T-cell (primary cell): ENCODE results near the gene PHF12. TPM values are rescaled to one million over a fixed set of nuclear protein-coding genes. Genes with fewer than 3 reads are reported as not detected.

Experiments
- ATAC-seq, 4 experiments: fragments of 200-7000 bp in 3 of 4; fragments of 150-1000 bp in 1 of 4; cut with Tn5 transposase; replicated peaks in 1 of 4; 1 replicate in 3 of 4; 2 replicates in 1 of 4; pipeline ENCODE4 v1.10.0; 2021; ENCODE audit warnings: moderate library complexity in 3 of 4, mild to moderate bottlenecking in 2 of 4, moderate number of reproducible peaks in 1 of 4
- CTCF ChIA-PET, 2 donors: fragments of 300-600 bp; sonication (Branson Sonifier 250); formaldehyde crosslinking; loops; one replicate each; lab custom pipeline; 2022; ENCODE audit warnings: antibody characterized with exemption in 2 of 2; lab: Charles Lee
- POLR2A ChIA-PET, 2 donors: fragments of 300-600 bp; sonication (Branson Sonifier 250); formaldehyde crosslinking; loops; one replicate each; lab custom pipeline; 2022; ENCODE audit warnings: antibody characterized with exemption in 2 of 2; lab: Charles Lee
- DNase-seq, 35 experiments: peaks; one replicate each; pipeline versions ENCODE4 v3.0.0 to v3.0.0-alpha.2; 2013 to 2023
- H3K27ac ChIP-seq: one replicate; pipeline ENCODE4 v1.5.1; 2013; ENCODE audit warnings: low read length
- H3K27me3 ChIP-seq, 2 experiments: replicated peaks in 1 of 2; 1 replicate in 1 of 2; 2 replicates in 1 of 2; pipeline versions ENCODE4 v1.6.1 to v1.7.0; 2013; ENCODE audit warnings: low read length in 1 of 2, mixed read lengths in 1 of 2; ENCODE audit not compliant: control insufficient read depth in 2 of 2, insufficient read depth in 2 of 2; ENCODE audit errors: extremely low read depth in 1 of 2
- H3K36me3 ChIP-seq, 2 donors: 1 replicate in 1 of 2; 2 replicates in 1 of 2; pipeline versions ENCODE4 v1.6.1 to v1.7.0; 2013; ENCODE audit warnings: low read length in 1 of 2; ENCODE audit not compliant: control insufficient read depth in 2 of 2, insufficient read depth in 1 of 2; ENCODE audit errors: extremely low read depth in 1 of 2
- H3K4me1 ChIP-seq, 2 experiments: 1 replicate in 1 of 2; 2 replicates in 1 of 2; pipeline versions ENCODE4 v1.6.1 to v1.7.0; 2013; ENCODE audit warnings: low read length in 2 of 2, mixed read lengths in 1 of 2; ENCODE audit not compliant: insufficient read depth in 2 of 2, control insufficient read depth in 1 of 2; ENCODE audit errors: extremely low read depth in 1 of 2
- H3K4me3 ChIP-seq, 2 donors: 1 replicate in 1 of 2; 2 replicates in 1 of 2; pipeline versions ENCODE4 v1.5.1 to v1.7.0; 2013; ENCODE audit warnings: mild to moderate bottlenecking in 2 of 2, low read length in 1 of 2, moderate library complexity in 1 of 2; ENCODE audit not compliant: control insufficient read depth in 1 of 2; ENCODE audit errors: extremely low read depth in 1 of 2
- H3K9me3 ChIP-seq: 2 replicates; pipeline ENCODE4 v1.7.0; 2013
- H3K27ac Mint-ChIP-seq, 2 donors: one replicate each; pipeline ENCODE4 v1.8.0; 2020 to 2021; ENCODE audit warnings: mild to moderate bottlenecking in 2 of 2, mixed read lengths in 2 of 2
- H3K27me3 Mint-ChIP-seq, 2 donors: one replicate each; pipeline ENCODE4 v1.8.0; 2021 to 2022; ENCODE audit warnings: mixed read lengths in 2 of 2
- H3K36me3 Mint-ChIP-seq: one replicate; pipeline ENCODE4 v1.8.0; 2021; ENCODE audit warnings: mixed read lengths
- H3K4me1 Mint-ChIP-seq, 3 donors: one replicate each; pipeline ENCODE4 v1.8.0; 2020 to 2022; ENCODE audit warnings: mixed read lengths in 3 of 3, mild to moderate bottlenecking in 1 of 3
- H3K4me3 Mint-ChIP-seq, 3 donors: one replicate each; pipeline ENCODE4 v1.8.0; 2020 to 2022; ENCODE audit warnings: mild to moderate bottlenecking in 3 of 3, mixed read lengths in 3 of 3, moderate library complexity in 3 of 3
- H3K9me3 Mint-ChIP-seq, 3 donors: one replicate each; pipeline ENCODE4 v1.8.0; 2020 to 2022; ENCODE audit warnings: mixed read lengths in 3 of 3
- WGBS: methylation state at CpG from one replicate; pipeline ENCODE4 v1.1.5; 2013; ENCODE audit warnings: missing lambda C conversion rate; ENCODE audit not compliant: insufficient coverage; 5-methylcytosine and 5-hydroxymethylcytosine counted together
- total RNA-seq, 35 experiments: library from RNA in 6 of 35; stranded (reverse) in 6 of 35; fragments of 120-200 nt in 1 of 35; gene quantifications; one replicate each; pipeline versions ENCODE4 v1.2.1 to v1.2.4 and lab custom pipeline; 2013 to 2026

Gene PHF12
- total RNA-seq, 5 donors from 2014 or later (not counting 1 experiment from before 2014, with no cell fraction given), result 121 to 176 (median 123) TPM

DNA sequence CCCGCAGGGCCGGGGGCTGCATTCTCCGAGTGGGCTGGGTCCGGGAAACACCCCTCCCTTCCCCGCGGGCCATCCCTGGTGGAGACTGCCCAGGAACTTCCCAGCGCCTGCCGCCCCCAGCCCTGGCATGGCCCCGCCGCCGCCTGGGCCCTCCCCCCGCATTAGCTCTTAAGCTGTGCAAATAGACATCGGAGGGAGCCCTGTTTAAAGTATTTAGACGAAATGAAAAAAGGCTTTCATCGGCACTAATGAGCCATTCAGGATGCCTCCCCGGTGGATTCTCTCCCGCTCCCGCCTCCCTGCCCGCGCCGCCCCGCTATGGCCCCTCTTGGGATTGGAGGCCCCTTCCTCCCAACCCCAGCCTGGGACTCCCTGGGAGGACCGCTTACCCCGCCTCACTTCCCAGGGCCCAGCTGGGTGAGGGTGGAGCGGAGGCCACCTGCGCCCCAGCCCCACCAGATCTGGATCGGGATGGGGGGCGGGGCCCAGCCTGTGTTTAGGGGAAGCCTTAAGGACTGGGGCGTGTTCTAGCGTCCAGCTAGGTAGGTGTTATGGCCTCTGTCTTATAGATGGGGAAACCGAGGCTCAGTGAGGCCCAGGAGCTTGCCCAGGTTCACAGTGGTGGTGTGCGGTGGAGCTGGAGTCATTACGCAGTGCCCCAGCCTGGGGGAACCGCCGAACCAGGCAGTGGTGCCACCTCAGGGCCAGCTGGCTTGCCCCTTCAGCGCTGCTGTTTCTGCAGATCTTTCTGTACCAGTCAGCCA lies 34.8 kb upstream of the PHF12 start:
- H3K4me3 Mint-ChIP-seq, result no peak overlapping the region
- no peaks in the 10 kb centered on the region for H3K36me3 ChIP-seq
- peaks cover 3% of the 10 kb centered on the region in 2 donors for H3K27me3 Mint-ChIP-seq
- no peak overlapping the region for H3K27ac Mint-ChIP-seq
- peaks cover 0 to 14% of the 10 kb centered on the region in 2 experiments for H3K27me3 ChIP-seq
- ChIA-PET CTCF (no interaction called here), POLR2A (no interaction called here)
- DNase-seq (no peak), ATAC-seq (no peak)
- H3K27ac ChIP-seq, result no peak overlapping the region
- no peaks in the 10 kb centered on the region for H3K9me3 Mint-ChIP-seq
- no peak overlapping the region for H3K4me3 ChIP-seq
- H3K4me1 Mint-ChIP-seq, result peaks cover 18 to 23% (median 19%) of the 10 kb centered on the region in 3 donors
- no peaks in the 10 kb centered on the region for H3K9me3 ChIP-seq
- H3K36me3 Mint-ChIP-seq, result no peaks in the 10 kb centered on the region
- H3K4me1 ChIP-seq, result peaks cover 11 to 30% of the 10 kb centered on the region in 2 experiments
- WGBS, result 66% methylated on average over 31 of the region's 36 CpGs

GRCh38 chr17:28983286-28984230 lies 32.2 kb upstream of the PHF12 start:
- Mint-ChIP-seq H3K9me3 (no peaks in the 10 kb centered on the region), H3K27me3 (peaks cover under 1 to 3% of the 10 kb centered on the region in 2 donors), H3K4me1 (peaks cover 18 to 23% (median 19%) of the 10 kb centered on the region in 3 donors), H3K36me3 (no peaks in the 10 kb centered on the region), H3K27ac (peak overlapping the region; percentile 85 to 95), H3K4me3 (peak overlapping the region in 1 of 3 donors; percentile 62)
- Histone ChIP-seq H3K4me3 (no peak overlapping the region), H3K27me3 (peaks cover 0 to 14% of the 10 kb centered on the region in 2 experiments), H3K36me3 (no peaks in the 10 kb centered on the region), H3K27ac (peak overlapping the region; percentile 89), H3K4me1 (peaks cover 11 to 31% of the 10 kb centered on the region in 2 experiments), H3K9me3 (no peaks in the 10 kb centered on the region)
- ChIA-PET CTCF (interaction anchor here (0.6 to 0.7 kb wide), 2 partner anchors 18 to 104 kb away, joined by 4 to 7 read pairs; no protein-coding TSS in a partner anchor), POLR2A (interaction anchor here in 1 of 2 donors (0.6 to 0.8 kb wide), 2 partner anchors 10 to 130 kb away, joined by 3 read pairs; no protein-coding TSS in a partner anchor)
- DNase-seq (no peak), ATAC-seq (no peak)
- 80% methylated on average over 2 of the region's 7 CpGs for WGBS

DNA sequence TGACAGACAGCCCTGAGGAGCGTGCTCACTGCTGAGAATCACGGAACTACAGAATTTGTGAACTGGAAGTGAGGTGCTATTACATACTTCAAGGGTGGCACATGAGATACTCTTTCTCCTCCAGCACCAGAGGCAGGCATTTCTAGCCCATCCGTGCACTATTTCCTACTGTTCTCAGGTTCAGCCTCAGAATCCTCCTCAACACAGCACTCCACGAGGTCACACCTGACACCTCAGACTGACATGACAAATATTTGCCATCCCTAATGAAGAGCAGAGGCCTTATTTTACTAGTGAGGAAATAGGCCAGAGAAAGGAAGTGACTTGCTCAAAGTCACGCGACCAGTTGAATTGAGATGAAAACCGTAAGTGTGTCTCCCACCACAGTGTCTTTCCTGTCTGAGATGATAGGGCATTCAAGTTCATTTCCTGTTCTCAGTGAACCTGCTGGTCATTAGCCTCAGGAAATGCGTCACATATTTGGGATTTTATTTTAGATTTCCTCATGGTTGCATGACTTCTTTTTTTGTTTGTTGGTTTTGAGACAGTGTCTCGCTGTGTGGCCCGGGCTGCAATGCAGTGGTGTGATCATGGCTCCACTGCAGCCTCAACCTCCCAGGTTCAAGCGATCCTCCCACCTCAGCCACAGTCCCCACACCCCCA lies 30.9 kb upstream of the PHF12 start:
- peak overlapping the region in 1 of 3 donors; percentile 62 for H3K4me3 Mint-ChIP-seq
- POLR2A ChIA-PET, result no interaction called here
- H3K4me3 ChIP-seq, result no peak overlapping the region
- peaks cover 0 to 13% of the 10 kb centered on the region in 2 experiments for H3K27me3 ChIP-seq
- H3K9me3 ChIP-seq, result no peaks in the 10 kb centered on the region
- H3K27ac Mint-ChIP-seq, result peak overlapping the region; percentile 85 to 95
- peaks cover 18 to 23% (median 19%) of the 10 kb centered on the region in 3 donors for H3K4me1 Mint-ChIP-seq
- no peaks in the 10 kb centered on the region for H3K9me3 Mint-ChIP-seq
- DNase-seq, result peak; percentile 6 to 90 (median 50)
- WGBS, result 15% methylated on average over 4 of the region's 11 CpGs
- CTCF ChIA-PET, result interaction anchor here in 1 of 2 donors (0.7 kb wide), 1 partner anchor 17 kb away, joined by 4 read pairs; no protein-coding TSS in a partner anchor
- H3K4me1 ChIP-seq, result peaks cover 11 to 31% of the 10 kb centered on the region in 2 experiments
- peak; percentile 75 to 94 (median 84) for ATAC-seq
- H3K36me3 ChIP-seq, result no peaks in the 10 kb centered on the region
- peak overlapping the region; percentile 89 for H3K27ac ChIP-seq
- no peaks in the 10 kb centered on the region for H3K36me3 Mint-ChIP-seq
- H3K27me3 Mint-ChIP-seq, result no peaks in the 10 kb centered on the region

- CTCF ChIA-PET, result no interaction called here
- no peak overlapping the region for H3K4me3 ChIP-seq
- H3K9me3 ChIP-seq, result no peaks in the 10 kb centered on the region
- no peak overlapping the region for H3K4me3 Mint-ChIP-seq
- H3K27ac Mint-ChIP-seq, result no peak overlapping the region
- peaks cover 0 to 4% of the 10 kb centered on the region in 2 experiments for H3K27me3 ChIP-seq
- WGBS, result 93% methylated on average over 2 of the region's 2 CpGs
- no peaks in the 10 kb centered on the region for H3K27me3 Mint-ChIP-seq
- no peak overlapping the region for H3K27ac ChIP-seq
- ATAC-seq (no peak), DNase-seq (no peak)
- peaks cover 16 to 17% (median 16%) of the 10 kb centered on the region in 3 donors for H3K4me1 Mint-ChIP-seq
- peaks cover 11 to 24% of the 10 kb centered on the region in 2 experiments for H3K4me1 ChIP-seq
- H3K36me3 ChIP-seq, result no peaks in the 10 kb centered on the region
- POLR2A ChIA-PET, result no interaction called here
- no peaks in the 10 kb centered on the region for H3K9me3 Mint-ChIP-seq
- H3K36me3 Mint-ChIP-seq, result no peaks in the 10 kb centered on the region
Observed at GRCh38 chr17:28978356-28978964, 27.1 kb upstream of the PHF12 start.

DNA sequence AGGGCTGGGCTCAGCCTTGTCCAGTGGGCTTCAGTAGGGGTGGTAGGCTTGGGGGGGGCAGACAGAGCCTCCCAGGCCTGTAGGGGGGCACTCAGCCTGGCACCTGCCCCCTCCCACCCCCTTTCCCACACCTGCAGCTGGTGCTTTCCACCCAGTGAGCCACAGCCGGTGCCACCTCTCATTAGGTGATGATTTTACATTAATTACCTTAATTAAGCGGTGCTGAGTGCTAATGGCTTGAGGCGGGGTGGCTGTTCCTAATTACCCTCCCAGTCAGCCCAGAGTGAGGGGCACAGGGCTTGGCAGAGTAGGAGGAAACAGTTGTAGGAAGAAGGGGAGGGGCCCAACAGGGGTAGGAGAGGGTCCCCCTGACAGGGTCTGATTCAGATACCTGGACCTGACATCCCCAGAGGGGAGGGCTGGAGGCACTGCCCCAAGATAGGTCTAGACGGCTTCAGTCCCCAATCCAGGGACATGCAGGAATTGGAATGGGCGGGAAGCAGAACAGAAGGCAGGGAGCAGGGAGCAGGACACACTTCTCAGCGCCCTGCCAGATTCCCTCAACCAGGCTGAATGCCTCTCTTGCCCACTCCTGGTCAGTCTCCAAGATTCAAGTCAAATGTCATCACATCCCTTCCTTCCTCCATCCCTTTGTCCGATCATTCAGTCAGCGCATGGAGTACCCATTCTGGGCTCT lies 26.5 kb upstream of the PHF12 start:
- no peak for ATAC-seq
- ChIA-PET CTCF (no interaction called here), POLR2A (no interaction called here)
- Histone ChIP-seq H3K27ac (no peak overlapping the region), H3K4me3 (no peak overlapping the region), H3K36me3 (no peaks in the 10 kb centered on the region), H3K27me3 (peaks cover 0 to 4% of the 10 kb centered on the region in 2 experiments), H3K9me3 (no peaks in the 10 kb centered on the region), H3K4me1 (peaks cover 6 to 18% of the 10 kb centered on the region in 2 experiments)
- Mint-ChIP-seq H3K36me3 (no peaks in the 10 kb centered on the region), H3K4me3 (no peak overlapping the region), H3K27me3 (no peaks in the 10 kb centered on the region), H3K4me1 (peaks cover 10% of the 10 kb centered on the region in 3 donors), H3K9me3 (no peaks in the 10 kb centered on the region), H3K27ac (no peak overlapping the region)
- no peak for DNase-seq
- WGBS, result 62% methylated on average over 3 of the region's 8 CpGs
